ENCODE results near the gene CNTN1.

CNTN1 gene

GRCh38 chr12:40986001-40986400, 293.8 kb downstream of the CNTN1 start:
- no peak for TF ChIP-seq FOXP2 (optimal IDR thresholded peaks at IDR 0.05; ENCODE audit: borderline replicate concordance, extremely low read depth, extremely low read length, insufficient read depth)
- no peak for TF ChIP-seq REST (IDR thresholded peaks at IDR 0.05; ENCODE audit: insufficient read depth in 1 of 2, low read depth in 2 of 2, low read length in 2 of 2)
- TF ChIP-seq TAF1 (IDR thresholded peaks at IDR 0.05; ENCODE audit: borderline replicate concordance, insufficient read depth, low read length), result no peak
- no peak for TF ChIP-seq SIN3A (IDR thresholded peaks at IDR 0.05; ENCODE audit: borderline replicate concordance, insufficient read depth, low read length)
- TF ChIP-seq POLR2AphosphoS5 (IDR thresholded peaks at IDR 0.05; ENCODE audit: low read depth, low read length), result no peak

- TF ChIP-seq POLR2AphosphoS5 (IDR thresholded peaks at IDR 0.05; ENCODE audit: low read depth, low read length) (no peak), SIN3A (IDR thresholded peaks at IDR 0.05; ENCODE audit: borderline replicate concordance, insufficient read depth, low read length) (no peak), TAF1 (IDR thresholded peaks at IDR 0.05; ENCODE audit: borderline replicate concordance, insufficient read depth, low read length) (no peak), FOXP2 (optimal IDR thresholded peaks at IDR 0.05; ENCODE audit: borderline replicate concordance, extremely low read depth, extremely low read length, insufficient read depth) (no peak), REST (IDR thresholded peaks at IDR 0.05; ENCODE audit: insufficient read depth in 1 of 2, low read depth in 2 of 2, low read length in 2 of 2) (no peak)
Observed at GRCh38 chr12:40988355-40988754, 296.1 kb downstream of the CNTN1 start.

GRCh38 chr12:40988824-40989223, 296.6 kb downstream of the CNTN1 start:
- TF ChIP-seq REST (IDR thresholded peaks at IDR 0.05; ENCODE audit: insufficient read depth in 1 of 2, low read depth in 2 of 2, low read length in 2 of 2) (no peak), SIN3A (IDR thresholded peaks at IDR 0.05; ENCODE audit: borderline replicate concordance, insufficient read depth, low read length) (no peak), FOXP2 (optimal IDR thresholded peaks at IDR 0.05; ENCODE audit: borderline replicate concordance, extremely low read depth, extremely low read length, insufficient read depth) (no peak), TAF1 (IDR thresholded peaks at IDR 0.05; ENCODE audit: borderline replicate concordance, insufficient read depth, low read length) (no peak), POLR2AphosphoS5 (IDR thresholded peaks at IDR 0.05; ENCODE audit: low read depth, low read length) (no peak)

GRCh38 chr12:40989785-40990184, 297.5 kb downstream of the CNTN1 start:
- TF ChIP-seq POLR2AphosphoS5 (IDR thresholded peaks at IDR 0.05; ENCODE audit: low read depth, low read length) (no peak), REST (IDR thresholded peaks at IDR 0.05; ENCODE audit: insufficient read depth in 1 of 2, low read depth in 2 of 2, low read length in 2 of 2) (no peak), FOXP2 (optimal IDR thresholded peaks at IDR 0.05; ENCODE audit: borderline replicate concordance, extremely low read depth, extremely low read length, insufficient read depth) (no peak), TAF1 (IDR thresholded peaks at IDR 0.05; ENCODE audit: borderline replicate concordance, insufficient read depth, low read length) (no peak), SIN3A (IDR thresholded peaks at IDR 0.05; ENCODE audit: borderline replicate concordance, insufficient read depth, low read length) (no peak)

- TF ChIP-seq TAF1 (IDR thresholded peaks at IDR 0.05; ENCODE audit: borderline replicate concordance, insufficient read depth, low read length) (no peak), POLR2AphosphoS5 (IDR thresholded peaks at IDR 0.05; ENCODE audit: low read depth, low read length) (no peak), REST (IDR thresholded peaks at IDR 0.05; ENCODE audit: insufficient read depth in 1 of 2, low read depth in 2 of 2, low read length in 2 of 2) (no peak), SIN3A (IDR thresholded peaks at IDR 0.05; ENCODE audit: borderline replicate concordance, insufficient read depth, low read length) (no peak), FOXP2 (optimal IDR thresholded peaks at IDR 0.05; ENCODE audit: borderline replicate concordance, extremely low read depth, extremely low read length, insufficient read depth) (no peak)
Observed at GRCh38 chr12:40992158-40992557, 299.9 kb downstream of the CNTN1 start.

All from PFSK-1 (cell line).